Astrocyte (in vitro differentiated cells and primary cell): Measurements from ENCODE around the gene TPX2.

Source experiments
- CTCF ChIP-seq: IDR thresholded peaks from 2 replicates; pipeline ENCODE4 v1.5.1; 2011; ENCODE audit warnings: low read depth, mild to moderate bottlenecking, inconsistent platforms, low read length, moderate library complexity; ENCODE audit not compliant: insufficient read depth
- EZH2 ChIP-seq: IDR thresholded peaks from 2 replicates; pipeline ENCODE4 v1.6.1; 2012; ENCODE audit warnings: mild to moderate bottlenecking, low read length, inconsistent platforms; ENCODE audit not compliant: insufficient read depth

GRCh38 chr20:31842471-31843157 lies 103.5 kb downstream of the TPX2 start:
- no peak for TF ChIP-seq CTCF
- no peak for TF ChIP-seq EZH2
